ENCODE data around the gene SLC39A2.

SLC39A2 gene

DNA sequence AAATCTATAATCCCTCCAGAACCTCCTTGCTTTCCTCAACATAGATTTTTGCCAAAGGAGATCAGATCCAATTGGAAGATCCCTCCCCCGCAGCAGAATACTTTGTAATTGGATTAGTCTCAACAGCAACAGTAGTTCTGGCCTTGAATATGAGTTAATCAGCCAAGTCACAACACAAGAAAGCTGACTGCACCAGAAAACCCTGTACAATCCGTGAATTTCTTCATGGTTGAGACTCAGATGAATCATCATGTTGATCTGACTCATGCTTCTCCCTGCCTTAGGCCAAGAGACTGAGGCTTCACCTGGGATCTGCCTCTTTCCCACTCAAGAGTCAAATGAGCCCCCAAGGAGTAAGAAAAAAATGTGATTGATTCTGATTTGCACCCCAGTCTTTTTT lies 12.3 kb upstream of the SLC39A2 start:
- no peak overlapping the region for H2AFZ ChIP-seq (ENCODE audit: low read depth, low read length, severe bottlenecking)
- H3K9me3 ChIP-seq (ENCODE audit: insufficient read depth, low read length), result no peaks in the 10 kb centered on the region
- no peaks in the 10 kb centered on the region for H4K20me1 ChIP-seq (ENCODE audit: low read depth, low read length)
- peaks cover 2% of the 10 kb centered on the region; the same call in 1 of the 2 replicates for H3K36me3 ChIP-seq (ENCODE audit: low read length)
- no peaks in the 10 kb centered on the region for H3K27me3 ChIP-seq (ENCODE audit: low read length)
- no peak for TF ChIP-seq EZH2phosphoT487 (conservative IDR thresholded peaks at IDR 0.05; ENCODE audit: low read length)
- TF ChIP-seq, protein P1, sequence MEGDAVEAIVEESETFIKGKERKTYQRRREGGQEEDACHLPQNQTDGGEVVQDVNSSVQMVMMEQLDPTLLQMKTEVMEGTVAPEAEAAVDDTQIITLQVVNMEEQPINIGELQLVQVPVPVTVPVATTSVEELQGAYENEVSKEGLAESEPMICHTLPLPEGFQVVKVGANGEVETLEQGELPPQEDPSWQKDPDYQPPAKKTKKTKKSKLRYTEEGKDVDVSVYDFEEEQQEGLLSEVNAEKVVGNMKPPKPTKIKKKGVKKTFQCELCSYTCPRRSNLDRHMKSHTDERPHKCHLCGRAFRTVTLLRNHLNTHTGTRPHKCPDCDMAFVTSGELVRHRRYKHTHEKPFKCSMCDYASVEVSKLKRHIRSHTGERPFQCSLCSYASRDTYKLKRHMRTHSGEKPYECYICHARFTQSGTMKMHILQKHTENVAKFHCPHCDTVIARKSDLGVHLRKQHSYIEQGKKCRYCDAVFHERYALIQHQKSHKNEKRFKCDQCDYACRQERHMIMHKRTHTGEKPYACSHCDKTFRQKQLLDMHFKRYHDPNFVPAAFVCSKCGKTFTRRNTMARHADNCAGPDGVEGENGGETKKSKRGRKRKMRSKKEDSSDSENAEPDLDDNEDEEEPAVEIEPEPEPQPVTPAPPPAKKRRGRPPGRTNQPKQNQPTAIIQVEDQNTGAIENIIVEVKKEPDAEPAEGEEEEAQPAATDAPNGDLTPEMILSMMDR (IDR thresholded peaks at IDR 0.05; ENCODE audit: insufficient read depth, low read length, poor library complexity, severe bottlenecking), result no peak
- H3K9ac ChIP-seq (ENCODE audit: low read length), result no peak overlapping the region
- no peak overlapping the region for H3K27ac ChIP-seq (ENCODE audit: low read depth, low read length)
- H3K4me3 ChIP-seq (ENCODE audit: insufficient read depth, low read length, poor library complexity, severe bottlenecking), result no peak overlapping the region
- no peaks in the 10 kb centered on the region for H3K9me2 ChIP-seq (replicated peaks; ENCODE audit: insufficient read depth, low read length)
- H3F3A ChIP-seq (ENCODE audit: insufficient read depth), result peaks cover 4% of the 10 kb centered on the region; the same call in 1 of the 2 replicates
- H3K79me2 ChIP-seq (ENCODE audit: insufficient read depth, low read length), result peaks cover 18% of the 10 kb centered on the region
- no peak overlapping the region for H3K4me2 ChIP-seq (ENCODE audit: low read depth, low read length, poor library complexity, severe bottlenecking)

DNA sequence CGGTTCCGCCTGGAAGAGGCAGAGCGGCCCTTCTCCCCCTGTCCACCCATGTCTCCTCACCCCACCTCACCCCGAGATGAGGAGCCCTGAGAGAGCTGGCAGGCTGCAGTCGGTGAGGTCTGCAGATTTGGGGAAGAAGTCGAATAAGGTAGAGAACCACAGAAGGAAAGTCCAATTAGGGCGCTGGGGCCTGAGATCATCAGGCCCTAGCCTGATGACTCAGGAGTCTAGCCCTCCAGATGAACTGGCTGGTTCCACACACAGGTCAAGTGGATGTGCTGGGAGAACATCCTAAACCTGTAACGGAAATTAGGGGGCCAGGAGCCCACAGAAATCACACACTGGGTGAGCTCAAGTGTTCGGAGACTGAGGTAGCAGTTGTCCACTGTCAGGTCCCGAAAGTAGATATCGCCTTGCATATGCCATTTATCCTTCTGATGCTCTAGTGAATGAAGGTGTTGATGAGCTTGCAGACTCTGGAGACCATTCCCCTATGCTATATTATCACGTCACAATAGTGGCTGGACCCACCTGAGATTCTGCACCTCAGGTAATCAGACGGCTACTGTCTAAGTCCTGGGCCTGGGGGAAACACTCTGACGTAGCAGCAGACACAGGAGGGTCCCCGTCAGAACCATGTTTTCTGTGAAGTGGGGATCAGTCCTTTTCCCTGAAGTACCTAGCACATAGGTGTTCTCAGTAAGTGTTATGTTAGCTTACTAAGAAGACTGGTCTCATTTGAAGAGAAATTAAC lies 10.2 kb upstream of the SLC39A2 start:
- Histone ChIP-seq H2AFZ (ENCODE audit: low read depth, low read length, severe bottlenecking) (peak overlapping the region; percentile 77), H3K4me3 (ENCODE audit: insufficient read depth, low read length, poor library complexity, severe bottlenecking) (peak overlapping the region; percentile 45)
- TF ChIP-seq, protein P1 (IDR thresholded peaks at IDR 0.05; ENCODE audit: insufficient read depth, low read length, poor library complexity, severe bottlenecking), result no peak
- no peak for TF ChIP-seq EZH2phosphoT487 (conservative IDR thresholded peaks at IDR 0.05; ENCODE audit: low read length)

DNA sequence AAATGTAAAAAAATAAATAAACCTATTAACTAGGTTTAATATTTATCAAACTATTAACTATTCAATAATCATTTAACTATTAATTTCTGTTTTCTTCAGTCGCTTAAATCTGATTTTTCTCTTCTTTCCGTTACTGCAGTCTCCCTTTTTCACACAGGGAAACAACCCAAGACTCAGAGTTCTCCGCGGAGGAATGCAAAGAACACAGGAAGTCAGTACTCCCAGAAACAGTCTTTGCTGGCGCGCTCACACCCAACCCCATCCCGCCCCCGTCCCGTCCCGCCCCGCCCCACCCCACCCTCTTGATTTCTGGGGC lies 9.7 kb upstream of the SLC39A2 start:
- TF ChIP-seq, protein P1 (IDR thresholded peaks at IDR 0.05; ENCODE audit: insufficient read depth, low read length, poor library complexity, severe bottlenecking), result no peak
- TF ChIP-seq EZH2phosphoT487 (conservative IDR thresholded peaks at IDR 0.05; ENCODE audit: low read length), result no peak
- Histone ChIP-seq H4K20me1 (ENCODE audit: low read depth, low read length) (no peaks in the 10 kb centered on the region), H3K27ac (ENCODE audit: low read depth, low read length) (peak overlapping the region; percentile 60), H3K9ac (ENCODE audit: low read length) (peak overlapping the region; percentile 87; the same call in 1 of the 2 replicates), H3K4me2 (ENCODE audit: low read depth, low read length, poor library complexity, severe bottlenecking) (peak overlapping the region; percentile 86), H3F3A (ENCODE audit: insufficient read depth) (peaks cover 4% of the 10 kb centered on the region; the same call in 1 of the 2 replicates), H3K79me2 (ENCODE audit: insufficient read depth, low read length) (peaks cover 24% of the 10 kb centered on the region), H3K36me3 (ENCODE audit: low read length) (peaks cover 21% of the 10 kb centered on the region), H3K9me3 (ENCODE audit: insufficient read depth, low read length) (no peaks in the 10 kb centered on the region), H2AFZ (ENCODE audit: low read depth, low read length, severe bottlenecking) (peak overlapping the region; percentile 77), H3K9me2 (replicated peaks; ENCODE audit: insufficient read depth, low read length) (no peaks in the 10 kb centered on the region), H3K4me3 (ENCODE audit: insufficient read depth, low read length, poor library complexity, severe bottlenecking) (peak overlapping the region; percentile 45), H3K27me3 (ENCODE audit: low read length) (no peaks in the 10 kb centered on the region)

More for the DNA sequence above, 10.2 kb upstream of the SLC39A2 start:
- Histone ChIP-seq H3K9me3 (ENCODE audit: insufficient read depth, low read length) (no peaks in the 10 kb centered on the region), H3K79me2 (ENCODE audit: insufficient read depth, low read length) (peaks cover 24% of the 10 kb centered on the region), H3K9ac (ENCODE audit: low read length) (peak overlapping the region; percentile 24; the same call in 1 of the 2 replicates), H3K9me2 (replicated peaks; ENCODE audit: insufficient read depth, low read length) (no peaks in the 10 kb centered on the region), H3F3A (ENCODE audit: insufficient read depth) (peaks cover 4% of the 10 kb centered on the region; the same call in 1 of the 2 replicates), H4K20me1 (ENCODE audit: low read depth, low read length) (no peaks in the 10 kb centered on the region), H3K36me3 (ENCODE audit: low read length) (peaks cover 18% of the 10 kb centered on the region), H3K27me3 (ENCODE audit: low read length) (no peaks in the 10 kb centered on the region), H3K4me2 (ENCODE audit: low read depth, low read length, poor library complexity, severe bottlenecking) (peak overlapping the region; percentile 86), H3K27ac (ENCODE audit: low read depth, low read length) (peak overlapping the region; percentile 60)
